NCI-H2107 (cell line): ENCODE results near the gene IL1R2.

Experiments
- DNase-seq: peaks from one replicate; lab custom pipeline; 2025; lab: John Stamatoyannopoulos, UW

IL1R2 gene

DNA sequence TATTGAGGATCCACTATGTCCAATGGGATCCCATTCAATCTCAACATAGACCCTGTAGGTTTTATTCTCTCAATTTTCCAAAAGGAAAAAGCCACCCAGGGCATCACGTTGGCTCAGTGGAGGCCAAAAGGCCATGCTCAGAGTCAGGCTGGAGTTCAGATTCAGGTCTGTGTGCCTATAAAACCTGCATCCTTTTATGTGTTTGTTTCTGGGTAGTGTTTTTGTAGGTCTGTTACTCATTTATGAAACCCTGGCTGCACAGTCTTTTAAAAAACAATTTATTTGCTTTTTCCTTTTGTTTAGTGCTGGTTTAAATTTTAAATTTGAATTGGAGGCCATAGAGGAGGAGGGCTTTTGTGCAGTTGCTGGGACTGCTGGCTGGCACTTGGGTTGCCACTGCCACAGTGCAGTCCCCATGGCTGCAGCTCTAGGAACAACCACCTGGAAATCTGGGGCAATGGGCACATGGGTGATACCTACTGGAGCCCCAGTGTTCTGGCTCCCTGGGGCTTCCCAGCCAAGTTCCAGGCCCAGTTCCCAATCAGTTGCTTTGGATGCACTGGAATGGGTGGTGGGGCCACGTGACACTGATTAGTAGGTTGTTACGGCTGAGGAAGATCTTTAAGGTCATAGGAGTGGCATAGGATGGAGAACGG lies 31.3 kb downstream of the IL1R2 start:
- no peak for DNase-seq

DNA sequence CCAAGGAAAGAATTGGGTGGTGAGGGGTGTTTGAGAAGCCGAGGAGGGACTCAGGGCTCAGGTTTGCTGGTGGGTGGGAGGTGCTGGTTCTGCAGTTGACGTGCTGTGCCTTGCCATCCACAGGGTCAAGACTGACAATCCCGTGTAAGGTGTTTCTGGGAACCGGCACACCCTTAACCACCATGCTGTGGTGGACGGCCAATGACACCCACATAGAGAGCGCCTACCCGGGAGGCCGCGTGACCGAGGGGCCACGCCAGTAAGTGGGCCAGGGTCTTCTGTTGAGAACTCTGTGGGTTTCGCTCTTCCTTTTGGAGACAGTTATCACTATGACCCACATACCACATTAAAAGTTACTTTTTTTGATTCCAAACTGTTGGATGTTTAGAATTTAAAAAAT lies 32.6 kb downstream of the IL1R2 start:
- no peak for DNase-seq

DNA sequence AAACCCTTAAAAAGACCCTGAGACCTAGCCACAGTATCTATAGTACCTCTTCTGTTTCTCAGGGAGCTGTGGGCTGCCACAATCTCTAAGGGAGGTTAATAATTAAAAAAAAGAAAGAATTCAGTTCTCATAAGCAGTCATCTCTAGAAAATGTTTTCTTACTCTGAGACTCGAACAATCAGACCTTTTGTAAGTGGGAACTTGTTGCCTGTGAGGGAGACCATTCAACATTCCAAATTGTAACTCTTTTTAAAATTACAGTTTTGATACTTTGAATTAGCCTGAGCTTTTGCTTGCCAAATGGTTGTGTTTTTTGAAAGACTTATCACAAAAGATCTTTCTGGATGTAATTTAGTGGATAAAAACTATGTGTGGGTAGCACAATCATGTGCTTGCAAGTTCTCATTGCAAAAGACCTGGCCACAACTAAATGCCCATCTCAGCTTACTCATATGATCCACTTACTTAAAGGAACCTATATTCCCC lies 33.3 kb downstream of the IL1R2 start:
- no peak for DNase-seq

DNA sequence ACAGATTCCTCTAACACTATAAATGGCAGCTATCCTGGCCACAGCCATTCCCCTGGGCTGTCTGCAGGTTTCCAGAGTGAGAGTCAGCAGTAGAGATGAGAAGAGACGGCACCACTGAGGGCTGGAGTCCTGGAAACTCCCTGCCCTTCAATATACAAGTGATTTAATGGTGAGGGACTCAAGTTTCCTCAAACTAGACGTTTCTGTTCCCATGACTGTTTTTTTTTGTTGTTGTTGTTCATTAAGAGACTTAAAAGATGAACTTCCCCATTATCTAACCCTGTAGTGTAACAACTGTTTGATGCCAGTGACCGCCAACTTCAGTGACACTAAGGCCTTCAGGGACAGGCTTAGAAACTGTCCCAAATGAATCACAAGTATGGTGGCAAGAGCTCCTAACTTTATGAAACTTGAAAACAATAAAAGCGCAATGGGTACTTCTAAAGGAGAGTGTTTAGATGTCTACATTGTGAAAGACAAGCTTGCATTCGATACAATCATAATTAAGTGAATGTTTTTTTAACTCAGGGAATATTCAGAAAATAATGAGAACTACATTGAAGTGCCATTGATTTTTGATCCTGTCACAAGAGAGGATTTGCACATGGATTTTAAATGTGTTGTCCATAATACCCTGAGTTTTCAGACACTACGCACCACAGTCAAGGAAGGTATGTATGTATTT lies 34.0 kb downstream of the IL1R2 start:
- no peak for DNase-seq

GRCh38 chr2:102027036-102027980 lies 35.5 kb downstream of the IL1R2 start:
- no peak for DNase-seq

- DNase-seq: no peak
Measured at GRCh38 chr2:102028470-102028869, 36.7 kb downstream of the IL1R2 start.

- no peak for DNase-seq
Measured at GRCh38 chr2:102029405-102029804, 37.6 kb downstream of the IL1R2 start.

GRCh38 chr2:102029952-102030351 lies 38.2 kb downstream of the IL1R2 start:
- no peak for DNase-seq

- DNase-seq: no peak
Measured at GRCh38 chr2:102030502-102030854, 38.7 kb downstream of the IL1R2 start.

- DNase-seq: no peak
Measured at GRCh38 chr2:102030855-102031527, 39.2 kb downstream of the IL1R2 start.

DNA sequence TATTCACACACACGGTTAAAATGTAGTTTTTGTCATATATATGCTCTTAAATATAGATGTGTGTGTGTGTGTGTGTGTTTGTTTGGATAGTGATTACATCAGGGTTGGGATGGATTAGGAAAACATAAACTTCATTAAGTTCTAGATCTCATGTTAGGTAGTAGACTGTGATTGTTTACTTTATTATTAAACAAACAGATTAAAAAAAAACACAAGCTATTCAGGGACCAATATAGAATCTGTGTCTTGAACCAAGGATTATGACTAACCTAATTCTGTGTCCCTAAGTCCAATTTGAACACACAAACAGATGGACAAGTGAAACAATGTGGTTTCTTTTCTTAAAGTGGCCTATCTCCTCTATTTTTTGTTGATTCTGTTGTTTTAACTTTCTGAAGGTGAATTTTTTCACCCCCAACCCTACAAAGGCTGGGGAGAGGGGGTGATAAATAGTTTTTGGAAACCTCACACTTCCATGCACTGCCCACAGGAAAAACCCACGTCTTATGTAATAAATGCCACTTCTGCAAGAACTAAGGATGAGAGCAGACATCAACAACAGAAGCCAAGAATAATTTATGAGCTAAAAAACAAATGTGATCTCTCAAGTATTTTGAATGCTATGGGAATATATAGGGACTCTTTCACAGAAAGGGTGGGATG lies 40.7 kb downstream of the IL1R2 start:
- no peak for DNase-seq

DNA sequence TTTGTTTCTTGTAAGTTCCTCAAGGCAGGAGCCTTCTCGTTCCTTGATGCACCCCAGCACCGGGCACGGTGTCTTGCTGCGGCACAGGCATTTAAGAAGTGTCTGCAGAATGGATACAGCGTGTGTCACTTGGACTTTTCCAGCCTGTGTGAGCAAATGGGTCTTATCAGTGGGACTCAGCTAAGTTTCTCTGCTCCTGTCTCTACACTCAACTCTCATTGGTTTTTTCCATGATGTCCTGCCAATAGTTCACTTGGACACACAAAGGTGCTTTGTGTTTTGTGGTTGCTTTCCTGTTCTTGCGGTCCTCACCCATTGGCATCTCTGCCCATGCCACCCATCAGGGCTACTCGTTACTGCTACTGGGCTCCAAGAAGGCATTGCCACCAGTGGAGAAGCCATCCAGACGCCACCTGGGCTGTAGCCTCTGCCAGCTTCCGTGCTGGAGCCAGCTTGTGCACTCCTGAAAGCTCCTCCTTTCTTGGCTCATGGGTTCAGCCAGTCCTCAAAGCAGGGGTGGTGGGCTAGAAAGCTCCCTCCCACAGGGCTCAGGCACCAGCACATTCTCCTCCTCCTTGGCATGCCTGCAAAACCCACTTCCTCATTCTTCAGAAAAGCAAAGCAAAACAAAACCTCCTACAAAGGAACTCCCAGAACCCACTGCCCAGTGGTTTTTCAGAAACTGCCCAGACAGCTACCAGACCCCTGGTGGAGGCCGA lies 41.4 kb downstream of the IL1R2 start:
- DNase-seq: no peak

DNA sequence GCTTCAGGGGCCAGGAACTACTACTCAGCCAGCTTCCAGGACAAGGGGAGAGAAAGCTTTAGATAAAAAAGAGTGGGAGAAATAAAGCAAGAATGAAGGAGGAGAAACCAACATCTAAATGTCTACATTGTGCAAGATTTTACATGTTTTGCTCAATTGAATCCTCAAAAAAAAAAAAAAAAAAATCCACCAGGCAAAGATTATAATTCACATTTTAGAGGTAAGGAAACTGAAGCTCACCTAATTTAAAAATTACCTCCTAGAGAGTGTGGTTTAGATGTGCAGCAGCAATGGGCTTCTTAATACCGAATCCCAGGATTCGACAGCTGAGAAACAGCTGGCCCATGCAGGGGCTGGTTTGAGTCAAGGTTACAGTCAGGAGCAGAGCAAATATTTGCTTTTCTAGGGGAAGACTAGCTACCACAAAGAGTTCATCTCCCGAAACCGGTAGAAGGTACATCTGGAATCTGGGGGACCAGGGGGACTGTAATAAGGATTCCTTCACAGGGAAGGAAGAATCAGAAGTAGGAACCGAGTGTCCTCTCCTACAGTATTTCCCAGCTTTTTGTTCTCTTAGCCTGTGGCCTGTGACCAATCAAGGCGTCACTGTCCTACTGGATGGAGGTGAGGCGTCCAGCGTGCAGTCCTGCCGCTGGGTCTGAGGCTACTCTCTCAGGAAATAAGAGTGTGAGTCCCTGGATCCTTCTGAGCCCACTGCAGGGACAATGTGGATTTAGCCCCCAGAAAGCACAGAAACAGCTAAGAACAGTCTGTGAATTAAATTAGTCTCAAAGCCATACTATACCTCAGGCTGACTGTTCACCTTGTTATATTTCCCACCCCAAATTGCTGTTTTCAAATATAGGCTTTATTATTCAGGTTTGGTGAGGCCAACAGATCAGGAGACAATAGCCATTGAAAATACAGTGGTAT lies 42.3 kb downstream of the IL1R2 start:
- DNase-seq: no peak

GRCh38 chr2:102034683-102035548 lies 43.2 kb downstream of the IL1R2 start:
- no peak for DNase-seq

- no peak for DNase-seq
Measured at GRCh38 chr2:102037681-102038080, 45.9 kb downstream of the IL1R2 start.

DNA sequence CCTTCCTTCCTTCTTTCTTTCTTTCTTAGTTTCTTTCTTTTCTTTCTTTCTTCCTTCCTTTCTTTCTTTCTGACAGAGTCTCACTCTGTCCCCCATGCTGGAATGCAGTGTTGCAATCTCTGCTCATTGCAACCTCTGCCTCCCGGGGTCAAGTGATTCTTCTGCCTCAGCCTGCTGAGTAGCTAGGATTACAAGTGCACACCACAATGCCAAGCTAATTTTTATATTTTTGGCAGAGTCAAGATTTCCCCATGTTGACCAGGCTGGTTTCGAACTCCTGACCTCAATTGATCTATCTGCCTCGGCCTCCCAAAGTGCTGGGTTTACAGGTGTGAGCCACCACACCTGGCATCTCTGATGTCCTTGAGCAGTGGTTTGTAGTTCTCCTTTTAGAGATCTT lies 48.5 kb downstream of the IL1R2 start:
- DNase-seq: no peak

DNA sequence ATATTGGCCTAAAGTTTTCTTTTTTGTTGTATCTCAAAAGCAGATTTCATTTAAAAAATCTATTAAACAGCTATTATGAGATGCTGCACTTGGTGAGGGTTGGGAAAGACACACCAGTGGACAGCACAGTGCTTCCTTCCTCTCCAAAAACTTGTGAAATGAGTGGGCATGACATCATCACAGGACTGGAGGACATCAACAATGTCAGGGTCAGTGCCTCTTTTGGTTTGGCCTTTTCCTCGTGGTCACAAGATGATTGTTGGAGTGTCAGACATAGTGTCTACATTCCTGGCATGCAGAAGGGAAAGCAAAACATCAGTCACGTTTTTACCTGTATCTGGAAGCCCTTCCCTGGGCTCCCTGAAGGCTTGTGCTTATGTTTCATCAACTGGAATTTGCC lies 49.6 kb downstream of the IL1R2 start:
- DNase-seq: no peak

DNA sequence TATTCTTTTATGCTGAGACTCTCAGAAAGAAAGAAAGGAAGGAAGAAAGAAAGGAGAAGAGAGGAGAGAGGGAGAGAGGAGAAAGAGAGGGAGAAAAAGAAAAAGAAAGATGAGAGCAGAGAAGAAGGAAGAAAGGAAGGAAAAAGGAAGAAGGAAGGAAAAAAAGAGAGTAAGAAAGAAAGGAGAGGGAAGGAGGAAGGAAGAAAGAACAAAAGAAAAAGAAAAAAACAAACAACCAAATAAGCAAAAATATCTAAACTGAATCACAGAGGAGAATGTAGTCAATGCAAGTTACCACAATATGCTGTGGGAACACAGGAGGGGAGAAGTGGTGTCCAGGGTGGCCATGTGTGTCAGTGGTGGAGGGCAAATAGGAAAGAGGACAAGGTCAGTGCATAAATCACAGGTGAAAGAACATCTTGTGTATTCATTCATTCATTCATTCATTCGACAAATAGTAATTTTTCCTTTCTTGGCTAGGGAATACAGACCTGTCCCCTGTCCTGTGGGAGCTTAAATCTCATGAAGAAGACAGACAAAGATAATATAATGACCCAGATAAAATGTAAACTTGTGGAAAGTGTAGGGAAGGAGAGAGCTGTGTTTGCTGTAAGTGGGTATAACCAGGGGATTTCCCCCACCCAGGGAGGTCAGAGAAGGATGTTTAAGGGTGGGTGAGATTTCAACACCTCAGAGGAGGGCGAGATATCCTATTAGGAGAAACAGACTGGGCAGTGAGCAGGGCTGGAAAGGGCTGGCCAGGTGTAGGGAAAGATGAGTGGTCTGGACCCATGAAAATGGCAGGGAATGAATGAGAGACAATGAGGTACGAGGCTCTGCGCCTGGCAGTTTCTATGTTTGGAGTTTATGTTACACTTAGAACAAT lies 50.7 kb downstream of the IL1R2 start:
- no peak for DNase-seq
